DOHH2 (cell line): ENCODE data around the gene HSPA1L.
"Not testable (repeated sequence)": the region's sequence is repeated elsewhere in the genome, so short reads cannot be mapped to it uniquely, and the experiment has no call there.

Experiments used
- CTCF ChIP-seq: fragments of 200-600 bp; sonication (generic); IDR thresholded peaks from one replicate; pipeline ENCODE4 v1.5.1; 2014; ENCODE audit warnings: antibody characterized with exemption, mild to moderate bottlenecking, low read depth, low read length; ENCODE audit not compliant: poor library complexity, severe bottlenecking
- EZH2phosphoT487 ChIP-seq: fragments of 200-600 bp; sonication (generic); IDR thresholded peaks from 2 replicates; pipeline ENCODE4 v1.6.1; 2017; ENCODE audit warnings: borderline replicate concordance, mild to moderate bottlenecking, antibody characterized with exemption, low read length, moderate library complexity, mixed read lengths

GRCh38 chr6:31864123-31864562 lies 49.1 kb upstream of the HSPA1L start:
- not testable (repeated sequence) for TF ChIP-seq EZH2phosphoT487, CTCF
